Neuron (in vitro differentiated cells): ENCODE measurements around the gene LILRA2.
"Not testable (repeated sequence)": the region's sequence is repeated elsewhere in the genome, so short reads cannot be mapped to it uniquely, and the experiment has no call there.

Experiments used
- H2AFZ ChIP-seq: one replicate; pipeline ENCODE4 v1.6.1; 2013; ENCODE audit warnings: low read depth, mild to moderate bottlenecking, inconsistent platforms, low read length, moderate library complexity
- H3K27me3 ChIP-seq: one replicate; pipeline ENCODE4 v1.6.1; 2013; ENCODE audit warnings: low read length; ENCODE audit not compliant: insufficient read depth
- H3K36me3 ChIP-seq: one replicate; pipeline ENCODE4 v1.6.1; 2013; ENCODE audit warnings: low read length; ENCODE audit not compliant: insufficient read depth
- H3K4me1 ChIP-seq: one replicate; pipeline ENCODE4 v1.6.1; 2013; ENCODE audit warnings: low read length; ENCODE audit not compliant: insufficient read depth
- H3K4me3 ChIP-seq: 2 replicates; pipeline ENCODE4 v1.5.1; 2013; ENCODE audit warnings: mild to moderate bottlenecking, low read length, moderate library complexity
- H3K9me3 ChIP-seq: one replicate; pipeline ENCODE4 v1.6.1; 2013; ENCODE audit warnings: low read length

LILRA2 gene

GRCh38 chr19:54551950-54552912 lies 21.4 kb upstream of the LILRA2 start:
- Histone ChIP-seq H3K36me3 (no peaks in the 10 kb centered on the region), H3K27me3 (peaks cover 11% of the 10 kb centered on the region), H3K4me3 (no peak overlapping the region), H3K9me3 (no peaks in the 10 kb centered on the region), H2AFZ (no peak overlapping the region), H3K4me1 (no peaks in the 10 kb centered on the region)

- Histone ChIP-seq H3K27me3 (peaks cover 11% of the 10 kb centered on the region), H3K36me3 (no peaks in the 10 kb centered on the region), H3K4me3 (no peak overlapping the region), H3K4me1 (no peaks in the 10 kb centered on the region), H3K9me3 (no peaks in the 10 kb centered on the region), H2AFZ (no peak overlapping the region)
Measured at GRCh38 chr19:54552913-54553310, 20.7 kb upstream of the LILRA2 start.

- no peak overlapping the region for H3K4me3 ChIP-seq
- no peaks in the 10 kb centered on the region for H3K36me3 ChIP-seq
- H3K27me3 ChIP-seq: peaks cover 9% of the 10 kb centered on the region
- no peaks in the 10 kb centered on the region for H3K4me1 ChIP-seq
- H2AFZ ChIP-seq: no peak overlapping the region
- H3K9me3 ChIP-seq: no peaks in the 10 kb centered on the region
Measured at GRCh38 chr19:54554006-54554405, 19.6 kb upstream of the LILRA2 start.

GRCh38 chr19:54554896-54555295 lies 18.7 kb upstream of the LILRA2 start:
- Histone ChIP-seq H3K27me3 (no peaks in the 10 kb centered on the region), H3K4me1 (no peaks in the 10 kb centered on the region), H2AFZ (no peak overlapping the region), H3K9me3 (no peaks in the 10 kb centered on the region), H3K36me3 (no peaks in the 10 kb centered on the region), H3K4me3 (no peak overlapping the region)

- Histone ChIP-seq H3K4me1 (no peaks in the 10 kb centered on the region), H3K4me3 (no peak overlapping the region), H3K27me3 (no peaks in the 10 kb centered on the region), H3K36me3 (no peaks in the 10 kb centered on the region), H2AFZ (no peak overlapping the region), H3K9me3 (no peaks in the 10 kb centered on the region)
Measured at GRCh38 chr19:54556194-54556593, 17.4 kb upstream of the LILRA2 start.

GRCh38 chr19:54558339-54558738 lies 15.3 kb upstream of the LILRA2 start:
- Histone ChIP-seq H3K36me3 (no peaks in the 10 kb centered on the region), H3K9me3 (no peaks in the 10 kb centered on the region), H3K4me3 (no peak overlapping the region), H2AFZ (no peak overlapping the region), H3K4me1 (no peaks in the 10 kb centered on the region), H3K27me3 (no peaks in the 10 kb centered on the region)

- H3K4me3 ChIP-seq: no peak overlapping the region
- H2AFZ ChIP-seq: no peak overlapping the region
- no peaks in the 10 kb centered on the region for H3K27me3 ChIP-seq
- H3K4me1 ChIP-seq: no peaks in the 10 kb centered on the region
- no peaks in the 10 kb centered on the region for H3K9me3 ChIP-seq
- no peaks in the 10 kb centered on the region for H3K36me3 ChIP-seq
Measured at GRCh38 chr19:54560881-54561385, 12.7 kb upstream of the LILRA2 start.

GRCh38 chr19:54561840-54562239 lies 11.8 kb upstream of the LILRA2 start:
- no peaks in the 10 kb centered on the region for H3K4me1 ChIP-seq
- H2AFZ ChIP-seq: peak overlapping the region; percentile 28
- no peaks in the 10 kb centered on the region for H3K9me3 ChIP-seq
- no peaks in the 10 kb centered on the region for H3K36me3 ChIP-seq
- peaks cover under 1% of the 10 kb centered on the region for H3K27me3 ChIP-seq
- H3K4me3 ChIP-seq: no peak overlapping the region

- not testable (repeated sequence) for H3K4me1 ChIP-seq
Measured at GRCh38 chr19:54563206-54563605, 10.4 kb upstream of the LILRA2 start.

GRCh38 chr19:54570316-54570715 lies 3.3 kb upstream of the LILRA2 start:
- H3K27me3 ChIP-seq: peaks cover 27% of the 10 kb centered on the region
- H3K36me3 ChIP-seq: no peaks in the 10 kb centered on the region
- H3K4me3 ChIP-seq: no peak overlapping the region
- no peaks in the 10 kb centered on the region for H3K9me3 ChIP-seq
- no peaks in the 10 kb centered on the region for H3K4me1 ChIP-seq
- H2AFZ ChIP-seq: no peak overlapping the region

More at GRCh38 chr19:54563206-54563605, 10.4 kb upstream of the LILRA2 start:
- not testable (repeated sequence) for H3K9me3 ChIP-seq, H3K4me3 ChIP-seq, H3K36me3 ChIP-seq, H3K27me3 ChIP-seq, H2AFZ ChIP-seq

- not testable (repeated sequence) for H3K9me3 ChIP-seq, H3K36me3 ChIP-seq, H3K4me1 ChIP-seq, H2AFZ ChIP-seq, H3K4me3 ChIP-seq
- peaks cover 36% of the 10 kb centered on the region for H3K27me3 ChIP-seq
Measured at GRCh38 chr19:54571715-54572615, 1.6 kb upstream of the LILRA2 start.

- H3K4me1 ChIP-seq: no peaks in the 10 kb centered on the region
- H3K36me3 ChIP-seq: no peaks in the 10 kb centered on the region
- H2AFZ ChIP-seq: no peak overlapping the region
- no peak overlapping the region for H3K4me3 ChIP-seq
- no peaks in the 10 kb centered on the region for H3K9me3 ChIP-seq
- peaks cover 36% of the 10 kb centered on the region for H3K27me3 ChIP-seq
Measured at GRCh38 chr19:54572696-54573311, 786 bp upstream of the LILRA2 start.
